ENCODE results near the gene KIF24.

- TF ChIP-seq CTCF (IDR thresholded peaks at IDR 0.05), result no peak
- TF ChIP-seq POLR2A (IDR thresholded peaks at IDR 0.05), result no peak
- TF ChIP-seq POLR2AphosphoS5 (IDR thresholded peaks at IDR 0.05), result no peak
These were observed 10.8 kb downstream of the KIF24 start for GRCh38 chr9:34318163-34318790.
